ENCODE results near the gene MYOZ2.

MYOZ2 gene

DNA sequence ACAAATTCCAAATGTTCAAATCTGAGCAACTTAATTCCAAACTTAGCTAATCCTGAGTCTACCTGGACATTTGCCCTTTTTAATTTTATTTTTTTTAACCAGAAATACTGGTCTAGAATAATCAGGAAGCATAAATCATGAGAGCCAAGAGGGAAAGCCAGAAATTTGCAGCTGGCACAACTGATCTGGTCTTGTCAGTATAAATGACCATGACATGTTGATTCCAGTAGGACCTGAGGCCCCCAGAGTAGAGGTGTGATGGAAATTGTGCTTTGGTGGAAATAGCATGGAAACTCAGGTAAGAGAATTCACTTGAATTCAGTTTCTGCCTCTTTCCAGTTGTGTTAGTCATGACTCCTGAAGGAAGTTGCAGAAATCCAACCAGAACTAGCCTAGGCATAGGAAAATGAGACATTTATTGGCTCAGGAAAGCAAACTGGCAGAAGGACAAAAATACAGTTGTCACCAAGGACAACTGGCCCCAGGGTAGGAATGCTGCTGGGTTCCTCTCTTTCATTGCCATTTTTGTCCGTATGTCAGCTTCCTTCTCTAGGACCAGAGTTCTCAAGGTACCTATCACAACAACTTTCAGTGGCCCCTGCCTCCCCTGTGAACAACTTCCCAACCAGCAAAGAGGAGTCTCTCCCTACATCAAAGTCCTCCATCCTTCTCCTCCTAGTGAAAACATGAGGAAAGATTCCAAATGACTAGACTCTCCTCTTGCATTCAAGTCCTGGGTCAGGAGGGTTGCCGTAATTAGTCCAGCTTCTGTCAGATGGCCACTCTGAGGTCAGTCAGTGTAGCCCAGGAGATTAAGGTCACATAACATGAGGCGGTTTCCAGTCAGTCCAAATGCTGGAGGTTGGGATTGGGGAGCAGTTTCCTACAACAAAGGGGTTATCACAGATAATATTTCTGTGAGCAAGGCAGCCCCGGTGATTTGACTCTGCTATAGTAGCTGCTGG lies 29.3 kb upstream of the MYOZ2 start:
- Histone ChIP-seq H3K4me1 (ENCODE audit: control insufficient read depth, insufficient read depth, low read length) (peaks cover 12% of the 10 kb centered on the region), H3K9ac (ENCODE audit: low read length) (no peak overlapping the region), H3K9me3 (ENCODE audit: control insufficient read depth, insufficient read depth, low read depth, low read length) (no peaks in the 10 kb centered on the region), H3K27ac (ENCODE audit: low read depth, low read length) (no peak overlapping the region), H3K27me3 (ENCODE audit: control insufficient read depth, insufficient read depth, low read length) (no peaks in the 10 kb centered on the region), H3K4me3 (ENCODE audit: low read depth, low read length) (no peak overlapping the region), H3K36me3 (ENCODE audit: control insufficient read depth, insufficient read depth, low read length) (no peaks in the 10 kb centered on the region)

DNA sequence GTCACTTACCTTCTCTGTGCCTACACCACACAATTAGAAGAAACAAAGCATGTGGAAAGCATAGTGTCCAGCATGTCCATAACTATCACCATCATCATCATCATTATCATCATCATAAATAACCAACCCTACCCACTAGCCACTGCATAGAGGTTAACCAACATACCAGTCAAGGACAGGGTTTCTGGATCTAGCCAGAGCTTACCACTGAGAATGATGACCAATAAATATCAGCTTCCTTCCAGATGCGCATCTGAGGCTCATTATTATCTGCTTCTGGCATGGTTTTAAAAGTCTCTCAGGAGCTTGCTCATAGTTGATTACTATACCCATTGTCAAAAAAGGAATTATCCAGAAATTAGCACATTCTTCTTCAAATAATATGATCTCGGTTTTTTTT lies 25.5 kb upstream of the MYOZ2 start:
- Histone ChIP-seq H3K27me3 (ENCODE audit: control insufficient read depth, insufficient read depth, low read length) (no peaks in the 10 kb centered on the region), H3K4me3 (ENCODE audit: low read depth, low read length) (no peak overlapping the region), H3K36me3 (ENCODE audit: control insufficient read depth, insufficient read depth, low read length) (no peaks in the 10 kb centered on the region), H3K9ac (ENCODE audit: low read length) (no peak overlapping the region), H3K4me1 (ENCODE audit: control insufficient read depth, insufficient read depth, low read length) (0 out of 2 replicates have a peak, but pooled peaks cover 4% of the 10 kb centered on the region), H3K9me3 (ENCODE audit: control insufficient read depth, insufficient read depth, low read depth, low read length) (no peaks in the 10 kb centered on the region), H3K27ac (ENCODE audit: low read depth, low read length) (no peak overlapping the region)

DNA sequence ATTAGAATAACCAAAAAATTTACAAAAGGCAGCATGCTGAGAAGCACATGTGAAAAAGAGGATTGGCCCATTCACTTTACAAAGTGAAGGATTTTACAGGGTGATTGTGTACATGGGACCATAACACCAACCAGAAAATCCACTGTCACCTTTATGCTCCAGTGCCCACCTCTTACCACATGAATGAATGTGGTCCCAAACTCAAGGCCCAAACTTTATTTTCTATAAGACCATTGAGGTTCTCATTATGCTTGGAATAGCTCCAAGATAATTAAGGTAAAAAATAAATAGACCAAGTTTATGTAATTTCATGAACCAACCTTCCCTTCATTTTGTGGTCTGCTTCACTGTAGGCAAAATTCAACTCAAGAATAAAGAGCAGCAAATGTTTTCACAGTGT lies 24.3 kb upstream of the MYOZ2 start:
- Histone ChIP-seq H3K4me3 (ENCODE audit: low read depth, low read length) (no peak overlapping the region), H3K27me3 (ENCODE audit: control insufficient read depth, insufficient read depth, low read length) (no peaks in the 10 kb centered on the region), H3K4me1 (ENCODE audit: control insufficient read depth, insufficient read depth, low read length) (peaks cover 8% of the 10 kb centered on the region; the same call in 1 of the 2 replicates), H3K36me3 (ENCODE audit: control insufficient read depth, insufficient read depth, low read length) (no peaks in the 10 kb centered on the region), H3K9me3 (ENCODE audit: control insufficient read depth, insufficient read depth, low read depth, low read length) (no peaks in the 10 kb centered on the region), H3K9ac (ENCODE audit: low read length) (no peak overlapping the region), H3K27ac (ENCODE audit: low read depth, low read length) (no peak overlapping the region)

DNA sequence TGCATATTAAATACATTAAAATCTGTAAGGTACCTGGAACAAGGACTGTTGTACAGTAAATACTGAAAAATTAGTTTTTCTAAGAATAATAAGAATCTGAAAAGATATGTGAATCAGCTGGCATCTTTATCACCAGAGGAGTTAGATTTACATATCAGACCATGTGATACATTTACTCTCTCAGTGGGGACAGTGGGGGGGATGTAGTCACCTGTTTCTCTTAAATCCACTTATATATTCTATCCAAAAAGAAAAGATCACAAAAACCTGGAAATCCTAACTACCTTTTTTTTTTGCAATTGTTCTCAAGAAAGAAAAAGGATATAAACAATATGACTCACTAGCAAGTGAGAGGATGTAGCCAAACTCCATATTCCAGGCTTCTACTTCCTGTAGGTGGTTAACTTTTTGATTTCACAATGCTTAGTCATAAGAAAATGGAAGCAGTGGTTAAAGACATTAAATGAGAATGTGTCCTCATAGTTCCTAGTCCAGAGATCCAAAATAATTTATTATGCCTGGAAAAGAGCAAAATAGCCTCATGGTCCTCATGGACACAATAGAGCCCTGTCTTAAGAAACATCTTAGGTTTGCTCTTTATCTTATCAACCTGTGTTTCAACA lies 22.5 kb upstream of the MYOZ2 start:
- Histone ChIP-seq H3K9ac (ENCODE audit: low read length) (no peak overlapping the region), H3K36me3 (ENCODE audit: control insufficient read depth, insufficient read depth, low read length) (no peaks in the 10 kb centered on the region), H3K9me3 (ENCODE audit: control insufficient read depth, insufficient read depth, low read depth, low read length) (no peaks in the 10 kb centered on the region), H3K27ac (ENCODE audit: low read depth, low read length) (no peak overlapping the region), H3K4me3 (ENCODE audit: low read depth, low read length) (no peak overlapping the region), H3K27me3 (ENCODE audit: control insufficient read depth, insufficient read depth, low read length) (no peaks in the 10 kb centered on the region), H3K4me1 (ENCODE audit: control insufficient read depth, insufficient read depth, low read length) (peaks cover 4% of the 10 kb centered on the region; the same call in 1 of the 2 replicates)

DNA sequence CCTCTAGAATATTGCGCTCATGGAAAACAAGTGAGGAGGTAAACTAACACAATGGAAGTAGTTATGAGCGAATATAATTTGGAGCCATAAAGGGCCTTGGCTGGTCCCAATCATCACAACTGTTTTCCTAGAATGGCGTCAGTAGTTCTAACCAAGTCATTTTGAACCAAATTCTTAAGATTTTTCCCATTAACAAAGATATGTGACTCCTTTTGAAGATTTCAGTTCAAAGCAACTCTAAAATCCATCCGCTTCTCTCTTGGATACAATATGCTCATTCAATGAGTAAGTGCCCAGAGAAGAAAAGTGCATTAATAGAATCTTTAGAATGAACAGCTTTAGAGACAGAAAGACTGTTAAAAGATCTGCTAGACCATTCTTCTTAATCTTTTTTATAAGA lies 19.6 kb upstream of the MYOZ2 start:
- H3K36me3 ChIP-seq (ENCODE audit: control insufficient read depth, insufficient read depth, low read length) = no peaks in the 10 kb centered on the region
- H3K4me3 ChIP-seq (ENCODE audit: low read depth, low read length) = no peak overlapping the region
- H3K9ac ChIP-seq (ENCODE audit: low read length) = no peak overlapping the region
- H3K27ac ChIP-seq (ENCODE audit: low read depth, low read length) = no peak overlapping the region
- peaks cover 4% of the 10 kb centered on the region; the same call in 1 of the 2 replicates for H3K4me1 ChIP-seq (ENCODE audit: control insufficient read depth, insufficient read depth, low read length)
- no peaks in the 10 kb centered on the region for H3K27me3 ChIP-seq (ENCODE audit: control insufficient read depth, insufficient read depth, low read length)
- H3K9me3 ChIP-seq (ENCODE audit: control insufficient read depth, insufficient read depth, low read depth, low read length) = peaks cover 2% of the 10 kb centered on the region; the same call in 1 of the 2 replicates

DNA sequence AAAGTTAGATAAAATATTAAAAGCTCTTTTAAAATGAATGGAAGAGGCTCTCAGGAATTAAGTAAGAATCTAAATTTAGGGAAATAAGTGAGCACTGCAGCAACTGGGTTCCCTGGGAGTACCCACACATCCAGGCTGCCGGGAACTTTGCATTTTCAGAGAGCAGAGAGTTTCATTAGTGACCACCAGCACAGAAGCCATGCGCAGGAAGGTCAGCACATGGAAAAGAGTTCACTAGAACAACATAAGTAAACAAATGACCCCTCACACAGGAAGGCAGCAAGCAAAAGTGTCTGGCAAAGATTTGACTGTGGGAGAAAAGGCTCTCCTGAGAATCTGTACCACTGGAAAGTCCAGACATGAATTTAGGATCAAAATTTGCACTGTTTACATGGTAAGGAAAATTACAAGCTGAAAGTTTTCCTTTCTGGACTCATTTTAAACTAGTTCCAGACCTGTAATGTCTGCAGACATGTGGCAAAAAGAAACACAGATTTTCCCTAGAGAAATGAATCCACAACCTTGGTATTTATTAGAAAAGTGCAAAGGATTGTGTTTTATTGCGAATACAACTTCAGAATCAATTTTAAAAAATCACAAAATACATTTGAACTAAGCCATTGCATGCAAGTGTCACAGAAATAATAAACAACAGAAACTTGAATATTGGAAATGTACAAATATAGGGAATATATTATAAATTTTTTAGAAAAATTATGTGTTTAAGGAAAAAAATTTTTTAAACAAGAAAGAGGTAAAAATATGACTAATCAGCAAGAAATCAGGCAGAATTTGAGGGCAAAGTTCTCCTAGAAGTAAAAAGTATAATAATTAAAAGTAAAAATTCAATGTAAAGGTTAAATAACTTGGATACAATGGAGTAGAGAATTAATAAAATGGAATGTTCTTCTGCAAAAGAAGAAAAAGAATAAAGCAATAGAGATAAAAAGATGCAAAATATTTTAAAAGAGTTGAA lies 18.4 kb upstream of the MYOZ2 start:
- no peak overlapping the region for H3K4me3 ChIP-seq (ENCODE audit: low read depth, low read length)
- no peak overlapping the region for H3K9ac ChIP-seq (ENCODE audit: low read length)

DNA sequence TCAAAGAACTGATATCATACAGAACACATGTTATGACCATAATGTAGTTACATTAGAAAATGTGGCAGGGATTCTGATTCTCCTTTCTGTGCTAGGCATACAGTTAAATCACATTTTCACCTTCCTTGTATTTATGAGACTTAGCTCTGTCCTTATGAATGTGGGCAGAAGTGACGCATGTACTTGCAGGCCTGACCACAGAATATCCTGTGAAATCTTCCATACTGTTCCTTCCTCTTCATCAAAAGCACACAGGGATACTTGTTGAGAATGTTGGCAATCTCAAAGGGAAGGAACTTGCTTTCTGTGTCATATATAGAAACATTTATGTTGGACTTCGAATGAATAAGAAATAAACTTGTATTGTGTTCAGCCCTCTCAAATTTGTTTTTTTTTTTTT lies 17.2 kb upstream of the MYOZ2 start:
- Histone ChIP-seq H3K27me3 (ENCODE audit: control insufficient read depth, insufficient read depth, low read length) (no peaks in the 10 kb centered on the region), H3K27ac (ENCODE audit: low read depth, low read length) (no peak overlapping the region), H3K4me1 (ENCODE audit: control insufficient read depth, insufficient read depth, low read length) (peaks cover 4% of the 10 kb centered on the region; the same call in 1 of the 2 replicates), H3K9ac (ENCODE audit: low read length) (no peak overlapping the region), H3K4me3 (ENCODE audit: low read depth, low read length) (no peak overlapping the region), H3K9me3 (ENCODE audit: control insufficient read depth, insufficient read depth, low read depth, low read length) (peaks cover 2% of the 10 kb centered on the region; the same call in 1 of the 2 replicates), H3K36me3 (ENCODE audit: control insufficient read depth, insufficient read depth, low read length) (no peaks in the 10 kb centered on the region)

More for the DNA sequence above, 18.4 kb upstream of the MYOZ2 start:
- Histone ChIP-seq H3K27ac (ENCODE audit: low read depth, low read length) (no peak overlapping the region; the same call in 1 of the 2 replicates), H3K9me3 (ENCODE audit: control insufficient read depth, insufficient read depth, low read depth, low read length) (peaks cover 2% of the 10 kb centered on the region; the same call in 1 of the 2 replicates), H3K4me1 (ENCODE audit: control insufficient read depth, insufficient read depth, low read length) (peaks cover 4% of the 10 kb centered on the region; the same call in 1 of the 2 replicates), H3K36me3 (ENCODE audit: control insufficient read depth, insufficient read depth, low read length) (no peaks in the 10 kb centered on the region), H3K27me3 (ENCODE audit: control insufficient read depth, insufficient read depth, low read length) (no peaks in the 10 kb centered on the region)

DNA sequence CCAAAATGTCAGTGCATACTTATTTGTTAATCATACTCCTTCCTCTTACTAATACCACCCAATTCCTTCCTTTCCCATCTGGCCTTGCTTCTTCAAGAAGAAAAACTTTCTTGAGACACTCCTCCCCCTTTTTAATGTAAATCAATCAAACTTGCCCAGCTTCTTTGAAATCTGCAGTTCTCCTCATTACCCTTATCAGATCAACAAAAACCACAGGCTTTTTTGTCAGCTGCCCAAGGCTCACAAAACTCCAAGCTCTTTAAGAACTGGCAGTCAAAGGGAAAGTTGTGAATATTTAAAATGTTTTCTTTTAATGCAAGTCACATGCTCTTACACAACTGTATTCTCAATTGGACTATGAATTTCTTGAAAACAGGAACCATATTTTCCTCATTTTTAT lies 11.3 kb upstream of the MYOZ2 start:
- no peaks in the 10 kb centered on the region for H3K36me3 ChIP-seq (ENCODE audit: control insufficient read depth, insufficient read depth, low read length)

DNA sequence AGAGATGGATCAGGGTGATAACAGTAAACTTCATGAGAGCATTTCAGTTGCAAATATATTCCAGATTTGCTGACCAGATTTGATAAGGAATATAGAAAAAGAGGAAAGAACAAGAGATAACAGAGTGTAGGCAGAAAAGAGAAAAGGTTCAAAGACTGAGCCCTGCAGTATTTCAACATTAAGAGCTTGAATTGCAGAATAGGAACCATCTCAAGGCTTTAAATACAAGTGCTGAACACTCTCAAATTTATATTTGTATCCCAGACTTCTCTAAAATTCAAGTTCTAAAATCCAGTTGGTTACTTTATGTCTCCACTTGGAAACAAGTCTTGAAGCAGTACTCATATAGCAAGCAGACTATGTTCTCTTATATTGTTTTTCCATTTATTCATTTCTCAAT lies 9.7 kb upstream of the MYOZ2 start:
- Histone ChIP-seq H3K27ac (ENCODE audit: low read depth, low read length) (no peak overlapping the region), H3K4me1 (ENCODE audit: control insufficient read depth, insufficient read depth, low read length) (peaks cover 11% of the 10 kb centered on the region; the same call in 1 of the 2 replicates), H3K36me3 (ENCODE audit: control insufficient read depth, insufficient read depth, low read length) (no peaks in the 10 kb centered on the region), H3K4me3 (ENCODE audit: low read depth, low read length) (no peak overlapping the region), H3K9ac (ENCODE audit: low read length) (no peak overlapping the region), H3K9me3 (ENCODE audit: control insufficient read depth, insufficient read depth, low read depth, low read length) (no peaks in the 10 kb centered on the region), H3K27me3 (ENCODE audit: control insufficient read depth, insufficient read depth, low read length) (no peaks in the 10 kb centered on the region)

More for the DNA sequence above, 11.3 kb upstream of the MYOZ2 start:
- no peaks in the 10 kb centered on the region for H3K27me3 ChIP-seq (ENCODE audit: control insufficient read depth, insufficient read depth, low read length)
- H3K4me3 ChIP-seq (ENCODE audit: low read depth, low read length) = no peak overlapping the region
- peaks cover 2% of the 10 kb centered on the region; the same call in 1 of the 2 replicates for H3K9me3 ChIP-seq (ENCODE audit: control insufficient read depth, insufficient read depth, low read depth, low read length)
- H3K9ac ChIP-seq (ENCODE audit: low read length) = no peak overlapping the region
- H3K4me1 ChIP-seq (ENCODE audit: control insufficient read depth, insufficient read depth, low read length) = peaks cover 11% of the 10 kb centered on the region; the same call in 1 of the 2 replicates
- no peak overlapping the region for H3K27ac ChIP-seq (ENCODE audit: low read depth, low read length)

DNA sequence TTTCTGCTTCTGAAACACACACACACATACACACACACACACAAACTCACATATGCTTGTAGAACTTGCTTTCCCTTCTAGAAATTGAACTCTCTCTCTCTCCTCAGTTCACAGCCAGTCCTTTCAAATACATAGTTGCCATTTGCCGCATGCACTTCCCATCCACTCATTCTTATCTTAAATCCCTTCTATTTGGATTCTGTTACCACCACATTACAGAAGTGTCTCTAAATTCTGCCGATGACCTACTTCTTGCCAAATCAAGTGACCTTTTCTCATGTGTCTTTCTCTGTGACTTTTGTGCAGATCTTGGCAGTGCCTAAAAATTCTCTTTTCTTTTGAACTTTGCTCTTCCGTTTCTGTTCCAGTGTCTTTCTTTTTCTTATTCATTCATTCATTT lies 7.5 kb upstream of the MYOZ2 start:
- H3K9me3 ChIP-seq (ENCODE audit: control insufficient read depth, insufficient read depth, low read depth, low read length) = no peaks in the 10 kb centered on the region
- H3K36me3 ChIP-seq (ENCODE audit: control insufficient read depth, insufficient read depth, low read length) = no peaks in the 10 kb centered on the region
- H3K27me3 ChIP-seq (ENCODE audit: control insufficient read depth, insufficient read depth, low read length) = no peaks in the 10 kb centered on the region
- H3K4me3 ChIP-seq (ENCODE audit: low read depth, low read length) = no peak overlapping the region
- peaks cover 11% of the 10 kb centered on the region; the same call in 1 of the 2 replicates for H3K4me1 ChIP-seq (ENCODE audit: control insufficient read depth, insufficient read depth, low read length)
- no peak overlapping the region for H3K27ac ChIP-seq (ENCODE audit: low read depth, low read length)
- H3K9ac ChIP-seq (ENCODE audit: low read length) = no peak overlapping the region
